ENCODE results near the gene AARS2.

- TF ChIP-seq, protein P1, sequence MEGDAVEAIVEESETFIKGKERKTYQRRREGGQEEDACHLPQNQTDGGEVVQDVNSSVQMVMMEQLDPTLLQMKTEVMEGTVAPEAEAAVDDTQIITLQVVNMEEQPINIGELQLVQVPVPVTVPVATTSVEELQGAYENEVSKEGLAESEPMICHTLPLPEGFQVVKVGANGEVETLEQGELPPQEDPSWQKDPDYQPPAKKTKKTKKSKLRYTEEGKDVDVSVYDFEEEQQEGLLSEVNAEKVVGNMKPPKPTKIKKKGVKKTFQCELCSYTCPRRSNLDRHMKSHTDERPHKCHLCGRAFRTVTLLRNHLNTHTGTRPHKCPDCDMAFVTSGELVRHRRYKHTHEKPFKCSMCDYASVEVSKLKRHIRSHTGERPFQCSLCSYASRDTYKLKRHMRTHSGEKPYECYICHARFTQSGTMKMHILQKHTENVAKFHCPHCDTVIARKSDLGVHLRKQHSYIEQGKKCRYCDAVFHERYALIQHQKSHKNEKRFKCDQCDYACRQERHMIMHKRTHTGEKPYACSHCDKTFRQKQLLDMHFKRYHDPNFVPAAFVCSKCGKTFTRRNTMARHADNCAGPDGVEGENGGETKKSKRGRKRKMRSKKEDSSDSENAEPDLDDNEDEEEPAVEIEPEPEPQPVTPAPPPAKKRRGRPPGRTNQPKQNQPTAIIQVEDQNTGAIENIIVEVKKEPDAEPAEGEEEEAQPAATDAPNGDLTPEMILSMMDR (conservative IDR thresholded peaks at IDR 0.05), result no peak
- no peak for TF ChIP-seq EZH2 (IDR thresholded peaks at IDR 0.05; ENCODE audit: low read depth)
Measured at GRCh38 chr6:44307217-44307616, 5.9 kb downstream of the AARS2 start.
